Smooth muscle cell (in vitro differentiated cells): ENCODE results near the gene AATK. TPM values are rescaled to one million over a fixed set of nuclear protein-coding genes. Genes with fewer than 3 reads are reported as not detected.

Experiments
- DNase-seq: peaks from one replicate; lab custom pipeline; 2025; ENCODE audit not compliant: unreplicated experiment; lab: John Stamatoyannopoulos, UW
- H2AFZ ChIP-seq: fragments of 200-600 bp; sonication (generic); 2 replicates; pipeline ENCODE4 v1.6.0; 2016; ENCODE audit warnings: antibody characterized with exemption, low read depth, mild to moderate bottlenecking
- H3F3A ChIP-seq: fragments of 200-600 bp; sonication (generic); 2 replicates; pipeline ENCODE4 v1.6.0; 2017; ENCODE audit warnings: antibody characterized with exemption, low read depth
- H3K27ac ChIP-seq: fragments of 200-600 bp; sonication (generic); 2 replicates; pipeline ENCODE4 v1.5.1; 2016; ENCODE audit warnings: low read depth, mild to moderate bottlenecking
- H3K27me3 ChIP-seq: fragments of 200-600 bp; sonication (generic); 2 replicates; pipeline ENCODE4 v1.6.1; 2016; ENCODE audit warnings: low read depth, mild to moderate bottlenecking
- H3K36me3 ChIP-seq: fragments of 200-600 bp; sonication (generic); 2 replicates; pipeline ENCODE4 v1.5.1; 2016; ENCODE audit warnings: low read depth
- H3K4me1 ChIP-seq: fragments of 200-600 bp; sonication (generic); 2 replicates; pipeline ENCODE4 v1.5.1; 2016; ENCODE audit warnings: low read depth
- H3K4me2 ChIP-seq: fragments of 200-600 bp; sonication (generic); 2 replicates; pipeline ENCODE4 v1.6.0; 2016; ENCODE audit warnings: mild to moderate bottlenecking
- H3K4me3 ChIP-seq: fragments of 200-600 bp; sonication (generic); 2 replicates; pipeline ENCODE4 v1.5.1; 2016; ENCODE audit warnings: mild to moderate bottlenecking
- H3K79me2 ChIP-seq: fragments of 200-600 bp; sonication (generic); 2 replicates; pipeline ENCODE4 v1.6.0; 2016; ENCODE audit warnings: low read depth, mild to moderate bottlenecking
- H3K9ac ChIP-seq: fragments of 200-600 bp; sonication (generic); 2 replicates; pipeline ENCODE4 v1.6.0; 2016; ENCODE audit warnings: low read depth
- H3K9me3 ChIP-seq: fragments of 200-600 bp; sonication (generic); replicated peaks from 2 replicates; pipeline ENCODE4 v1.5.1; 2016; ENCODE audit warnings: low read depth
- H4K20me1 ChIP-seq: fragments of 200-600 bp; sonication (generic); 2 replicates; pipeline ENCODE4 v1.6.0; 2016; ENCODE audit warnings: low read depth
- CTCF ChIP-seq: fragments of 200-600 bp; sonication (generic); IDR thresholded peaks from 2 replicates; pipeline ENCODE4 v1.5.1; 2017; ENCODE audit warnings: borderline replicate concordance, mild to moderate bottlenecking, antibody characterized with exemption; ENCODE audit not compliant: insufficient read depth, poor library complexity, severe bottlenecking
- WGBS: methylation state at CpG from one replicate; pipeline ENCODE4 v1.1.7; 2016; ENCODE audit warnings: low lambda C conversion rate; 5-methylcytosine and 5-hydroxymethylcytosine counted together
- polyA plus RNA-seq: library from polyadenylated mRNA; unstranded; fragments of >200 nt; fragmentation: Nextera tagmentation; extraction: Ambion mirVana; gene quantifications from 2 replicates; pipeline ENCODE4 v1.2.1, GENCODE V29; 2016
- total RNA-seq: library from RNA; depleted of rRNA; stranded (reverse); fragments of >200 nt; gene quantifications from 2 replicates; pipeline ENCODE4 v1.2.3, GENCODE V29; 2014

AATK gene
- total and polyA plus RNA-seq, 2 experiments from 2014 or later = 0.61 to 0.67 TPM

GRCh38 chr17:81120149-81120484, 45.9 kb downstream of the AATK start:
- no peak for TF ChIP-seq CTCF
- WGBS = 94% methylated on average over 24 of the region's 33 CpGs
- peak overlapping the region; percentile 40 for H3K27ac ChIP-seq
- H3K27me3 ChIP-seq = no peaks in the 10 kb centered on the region
- H3K9ac ChIP-seq = peak overlapping the region; percentile 29
- no peak overlapping the region for H2AFZ ChIP-seq
- no peaks in the 10 kb centered on the region for H4K20me1 ChIP-seq
- peak overlapping the region; percentile 86 for H3K4me2 ChIP-seq
- H3K79me2 ChIP-seq = no peaks in the 10 kb centered on the region
- no peaks in the 10 kb centered on the region for H3K9me3 ChIP-seq
- H3K4me3 ChIP-seq = peak overlapping the region; percentile 50
- no peaks in the 10 kb centered on the region for H3K4me1 ChIP-seq
- H3K36me3 ChIP-seq = no peaks in the 10 kb centered on the region
- DNase-seq = no peak
- no peaks in the 10 kb centered on the region for H3F3A ChIP-seq

GRCh38 chr17:81119223-81120148, 46.5 kb downstream of the AATK start:
- H3K79me2 ChIP-seq = no peaks in the 10 kb centered on the region
- H2AFZ ChIP-seq = no peak overlapping the region
- 23% methylated on average over 41 of the region's 89 CpGs for WGBS
- peak overlapping the region; percentile 50 for H3K4me3 ChIP-seq
- H3K27ac ChIP-seq = peak overlapping the region; percentile 40
- no peaks in the 10 kb centered on the region for H3K9me3 ChIP-seq
- no peaks in the 10 kb centered on the region for H3K4me1 ChIP-seq
- no peaks in the 10 kb centered on the region for H3K36me3 ChIP-seq
- peak overlapping the region; percentile 71 for H3K9ac ChIP-seq
- no peaks in the 10 kb centered on the region for H4K20me1 ChIP-seq
- H3F3A ChIP-seq = no peaks in the 10 kb centered on the region
- H3K4me2 ChIP-seq = peak overlapping the region; percentile 86
- DNase-seq = peak; percentile 88
- H3K27me3 ChIP-seq = no peaks in the 10 kb centered on the region
- peak; percentile 26 for TF ChIP-seq CTCF

- H2AFZ ChIP-seq = no peak overlapping the region
- no peaks in the 10 kb centered on the region for H3K9me3 ChIP-seq
- TF ChIP-seq CTCF = no peak
- peak overlapping the region; percentile 71 for H3K9ac ChIP-seq
- no peaks in the 10 kb centered on the region for H3K4me1 ChIP-seq
- peak overlapping the region; percentile 50 for H3K4me3 ChIP-seq
- H3K27ac ChIP-seq = no peak overlapping the region
- H3K27me3 ChIP-seq = no peaks in the 10 kb centered on the region
- peak overlapping the region; percentile 86 for H3K4me2 ChIP-seq
- DNase-seq = no peak
- H4K20me1 ChIP-seq = no peaks in the 10 kb centered on the region
- no peaks in the 10 kb centered on the region for H3K36me3 ChIP-seq
- WGBS = 75% methylated on average over 21 of the region's 24 CpGs
- H3K79me2 ChIP-seq = no peaks in the 10 kb centered on the region
- no peaks in the 10 kb centered on the region for H3F3A ChIP-seq
Observed at GRCh38 chr17:81118308-81119221, 47.5 kb downstream of the AATK start.
